HG02642 (cell line): ENCODE data around the gene AHRR.
"Not testable (repeated sequence)": the region's sequence is repeated elsewhere in the genome, so short reads cannot be mapped to it uniquely, and the experiment has no call there.

ENCODE experiments used
- ATAC-seq: cut with Tn5 transposase; IDR thresholded peaks from one replicate; pipeline ENCODE4 v1.9.1; 2021; ENCODE audit warnings: mild to moderate bottlenecking; ENCODE audit not compliant: unreplicated experiment, poor library complexity

The AHRR gene

DNA sequence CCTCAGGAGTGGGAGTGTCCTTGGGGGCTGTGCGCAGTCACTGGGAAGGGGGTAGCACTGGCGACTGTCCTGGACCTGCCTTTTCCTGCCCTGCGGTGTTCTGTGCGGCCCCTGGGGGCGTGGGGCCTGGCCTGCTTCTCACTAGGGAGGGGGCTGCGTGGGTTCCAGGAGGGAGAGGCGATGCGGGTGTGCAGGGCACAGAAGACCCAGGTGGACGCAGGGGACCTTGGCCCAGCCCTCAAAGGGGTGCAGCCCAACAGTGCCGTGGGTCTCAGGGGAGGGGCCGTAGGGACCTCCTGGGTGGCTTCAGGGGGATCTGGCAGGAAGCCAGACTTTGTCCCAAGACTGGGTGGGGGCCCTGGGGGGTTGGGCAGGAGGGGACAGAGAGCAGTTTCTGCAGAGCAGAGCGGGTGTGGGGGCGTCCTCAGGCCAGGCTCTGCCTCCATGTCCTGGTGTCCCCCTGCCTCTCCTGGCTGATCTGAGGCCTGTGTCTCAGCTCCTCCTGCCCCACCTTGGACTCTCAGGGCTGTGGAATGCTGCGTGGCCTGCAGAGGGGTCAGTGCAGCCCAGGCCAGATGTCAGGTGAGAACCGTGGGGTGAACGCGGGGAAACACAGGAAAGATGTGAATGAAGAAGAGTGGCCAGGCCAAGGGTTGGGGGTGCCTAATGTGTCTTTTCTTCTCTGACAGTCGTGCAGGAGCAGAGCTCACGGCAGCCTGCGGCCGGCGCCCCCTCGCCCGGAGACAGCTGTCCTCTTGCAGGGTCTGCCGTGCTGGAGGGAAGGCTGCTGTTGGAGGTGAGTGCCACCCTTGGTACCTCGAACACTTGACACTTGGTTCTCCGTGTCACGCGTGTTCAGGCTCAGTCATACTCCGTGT is 54.6 kb downstream of the AHRR start:
- ATAC-seq = no peak

DNA sequence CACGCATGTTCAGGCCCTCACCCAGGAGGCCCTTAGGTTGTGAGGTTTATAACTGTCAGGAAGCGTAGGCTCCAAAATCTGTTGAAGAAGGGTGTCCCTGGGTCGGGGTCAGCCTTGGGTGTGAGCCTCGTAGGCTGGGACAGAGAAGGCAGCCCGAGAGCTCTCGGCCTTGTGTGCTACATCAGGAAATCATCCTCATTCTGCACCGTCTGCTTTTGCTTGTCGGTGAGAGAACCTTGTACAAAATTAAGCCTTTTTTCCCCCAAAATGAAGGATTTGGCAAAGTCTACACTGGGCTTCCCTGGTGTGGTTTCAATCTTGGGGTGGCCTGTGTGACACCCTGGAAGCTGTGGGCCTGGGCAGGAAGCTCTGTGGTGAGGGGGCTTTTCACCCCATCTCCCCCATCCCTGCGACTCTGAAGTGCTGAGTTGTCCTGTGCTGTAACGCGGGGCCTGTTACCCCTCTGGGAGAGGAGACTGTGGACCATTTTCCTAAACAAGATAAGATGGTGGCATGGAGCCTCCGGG is 55.3 kb downstream of the AHRR start:
- ATAC-seq = no peak

DNA sequence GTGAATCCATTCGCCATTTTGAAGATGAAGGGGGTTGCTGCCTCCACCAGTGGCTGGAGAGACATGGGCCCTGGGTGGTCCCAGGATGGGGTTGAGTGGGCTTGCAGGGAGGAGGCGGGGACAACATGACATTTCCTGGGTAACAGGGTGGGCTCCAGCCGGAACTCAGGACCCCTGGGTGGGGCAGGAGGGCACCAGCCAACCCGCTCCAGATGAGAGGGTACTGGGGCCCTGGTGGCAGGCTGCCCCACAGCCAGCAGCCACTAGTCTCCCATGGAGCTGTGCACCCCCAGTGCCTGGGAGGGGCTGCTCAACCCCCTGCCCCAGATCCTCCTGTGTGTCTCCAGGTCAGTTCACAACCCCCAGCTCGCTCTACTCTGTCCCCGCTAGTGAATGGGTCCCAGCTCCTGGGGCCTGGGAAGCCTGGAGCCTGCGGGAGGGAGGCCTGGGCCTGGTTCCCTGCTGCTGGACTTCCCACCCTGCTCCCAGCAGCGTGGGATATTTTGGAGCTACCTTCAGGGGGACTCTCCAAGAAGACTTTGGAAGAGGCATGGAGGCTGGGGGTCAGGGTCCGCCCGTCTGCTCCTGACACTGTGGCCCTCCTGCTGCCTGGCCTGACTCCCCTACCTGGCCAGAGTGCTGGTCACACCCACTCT is 55.9 kb downstream of the AHRR start:
- no peak for ATAC-seq

DNA sequence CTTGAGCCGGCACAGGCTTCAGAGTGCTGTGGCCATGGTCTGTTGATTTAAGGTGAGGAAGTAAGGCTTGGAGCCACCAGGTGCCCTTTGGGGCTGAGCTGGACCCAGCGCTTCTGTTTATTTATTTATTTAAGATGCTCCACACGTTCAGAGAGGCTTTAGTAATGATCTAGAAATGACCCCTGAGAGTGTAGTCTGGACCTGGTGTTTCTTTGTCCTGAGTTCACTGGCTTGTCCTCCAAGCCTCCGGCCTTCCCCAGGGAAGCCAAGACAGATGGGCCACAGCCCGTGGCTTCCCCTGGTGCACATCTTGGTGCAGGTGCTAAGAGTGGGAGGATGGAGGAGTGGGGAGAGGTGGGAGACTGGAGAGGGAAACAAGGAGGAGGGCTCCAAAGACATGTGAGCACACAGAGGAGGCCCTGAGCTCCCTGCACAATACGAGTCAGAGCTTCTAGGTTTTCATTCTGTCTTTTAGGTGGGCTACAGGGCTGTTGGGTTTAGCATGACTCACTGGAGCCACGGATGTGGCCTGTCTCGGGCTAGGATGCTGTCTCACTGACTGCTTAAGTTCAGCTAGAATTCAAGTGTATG is 56.9 kb downstream of the AHRR start:
- ATAC-seq = no peak

DNA sequence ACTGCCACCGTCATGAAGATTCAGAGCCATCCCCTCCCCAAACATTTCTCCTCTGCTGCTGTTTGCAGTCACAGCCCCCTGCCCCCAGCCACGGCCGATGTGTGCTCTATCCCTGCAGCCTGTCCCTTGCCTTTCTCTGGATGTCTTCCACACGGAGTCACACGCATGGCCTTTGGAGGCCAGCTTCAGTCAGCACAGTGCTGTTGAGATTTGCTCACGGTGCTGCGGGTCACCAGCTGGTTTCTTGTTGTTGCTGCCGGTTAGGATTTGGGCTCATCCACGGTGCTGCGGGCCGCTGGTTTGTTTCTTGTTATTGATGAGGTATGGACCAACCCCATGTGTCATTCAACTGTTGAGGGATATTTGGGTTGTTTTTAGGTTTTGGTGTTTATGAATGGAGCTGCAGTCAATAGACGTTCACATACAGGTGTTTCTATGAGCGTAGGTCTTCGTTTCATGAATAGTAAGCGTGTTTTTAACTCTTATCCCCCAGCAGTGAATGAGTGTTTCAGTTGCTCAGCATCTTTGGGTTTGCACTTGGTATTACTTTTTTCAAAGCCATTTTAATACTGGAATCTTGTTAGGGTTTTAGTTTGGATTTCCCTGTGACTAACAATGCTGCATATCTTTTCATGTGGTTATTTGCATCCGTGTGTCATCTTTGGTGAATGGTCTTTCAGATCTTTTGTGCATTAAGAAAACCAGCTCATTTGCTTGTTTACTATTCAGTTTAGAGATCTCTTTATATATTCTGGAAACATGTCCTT is 57.6 kb downstream of the AHRR start:
- ATAC-seq = no peak

DNA sequence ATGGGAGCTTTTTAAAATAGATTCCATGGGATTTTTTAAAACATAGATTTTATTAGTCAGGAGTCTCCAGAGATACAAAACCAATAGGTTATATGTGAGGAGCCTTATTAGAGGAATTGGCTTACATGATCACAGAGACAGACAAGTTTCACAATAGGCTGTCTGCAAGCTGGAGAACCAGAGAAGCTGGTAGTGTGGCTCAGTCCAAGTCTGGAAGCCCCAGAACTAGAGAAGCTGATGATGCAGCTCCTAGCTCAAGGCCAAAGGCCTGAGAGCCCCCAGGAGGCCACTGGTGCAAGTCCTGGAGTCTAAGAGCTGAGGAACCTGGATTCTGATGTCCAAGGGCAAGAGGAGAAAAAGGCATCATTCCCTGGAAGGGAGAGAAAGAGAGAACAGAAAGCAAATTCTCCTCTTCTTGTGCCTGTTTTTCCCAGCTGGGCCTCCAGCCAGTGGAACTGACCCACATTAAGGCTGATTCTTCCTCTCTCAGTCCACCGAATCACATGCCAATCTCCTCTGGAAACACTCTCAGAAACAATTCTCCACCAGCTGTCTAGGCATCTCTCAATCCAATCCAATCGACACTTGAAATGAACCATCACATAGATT is 59.3 kb downstream of the AHRR start:
- no peak for ATAC-seq

DNA sequence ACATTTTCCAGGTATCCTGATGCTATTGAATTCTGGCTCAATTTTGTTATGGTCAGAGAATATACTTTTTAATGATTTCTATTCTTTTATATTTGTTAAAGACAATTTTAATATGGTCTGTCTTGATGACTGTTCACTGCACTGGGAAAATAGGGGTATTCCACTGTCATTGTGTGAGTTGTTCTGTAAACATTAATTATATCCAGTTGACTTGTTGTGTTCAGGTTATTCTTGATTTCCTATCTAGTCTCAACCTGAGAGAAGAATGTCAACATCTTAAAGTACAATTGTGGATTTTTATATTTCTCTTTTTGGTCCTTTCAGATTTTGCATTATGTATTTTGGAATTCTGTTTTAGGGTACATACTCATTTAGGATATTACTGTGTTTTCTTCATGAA is 61.6 kb downstream of the AHRR start:
- no peak for ATAC-seq

DNA sequence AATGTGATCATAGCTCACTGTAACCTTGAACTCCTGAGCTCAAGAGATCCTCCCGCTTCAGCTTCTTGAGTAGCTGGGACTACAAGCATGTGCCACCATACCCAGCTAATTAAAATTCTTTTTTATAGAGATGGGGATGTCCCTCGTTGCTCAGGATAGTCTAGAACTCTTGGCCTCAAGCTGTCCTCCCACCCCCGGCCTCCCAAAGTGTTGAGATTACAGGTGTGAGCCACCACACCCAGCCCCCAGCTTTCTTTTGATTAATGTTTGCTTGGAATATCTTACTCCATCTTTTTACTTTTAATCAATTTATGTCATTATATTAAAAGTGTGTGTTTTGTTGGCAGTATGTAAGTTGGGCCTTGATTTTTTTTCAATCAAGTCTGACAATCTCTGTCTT is 62.1 kb downstream of the AHRR start:
- ATAC-seq = no peak

DNA sequence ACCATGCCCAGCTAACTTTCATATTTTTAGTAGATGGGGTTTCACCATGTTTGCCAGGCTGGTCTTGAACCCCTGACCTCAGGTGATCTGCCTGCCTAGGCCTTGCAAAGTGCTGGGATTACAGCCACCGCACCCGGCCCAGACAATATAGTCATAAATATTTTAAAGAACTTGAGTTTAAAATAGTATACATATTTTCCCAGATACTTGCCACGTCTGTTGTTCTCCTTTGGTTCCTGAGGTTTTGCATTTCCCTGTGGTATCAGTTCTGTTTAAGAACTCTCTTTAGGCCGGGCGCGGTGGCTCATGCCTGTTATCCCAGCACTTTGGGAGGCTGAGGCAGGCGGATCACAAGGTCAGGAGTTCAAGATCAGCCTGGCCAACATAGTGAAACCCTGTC is 63.1 kb downstream of the AHRR start:
- ATAC-seq = not testable (repeated sequence)

DNA sequence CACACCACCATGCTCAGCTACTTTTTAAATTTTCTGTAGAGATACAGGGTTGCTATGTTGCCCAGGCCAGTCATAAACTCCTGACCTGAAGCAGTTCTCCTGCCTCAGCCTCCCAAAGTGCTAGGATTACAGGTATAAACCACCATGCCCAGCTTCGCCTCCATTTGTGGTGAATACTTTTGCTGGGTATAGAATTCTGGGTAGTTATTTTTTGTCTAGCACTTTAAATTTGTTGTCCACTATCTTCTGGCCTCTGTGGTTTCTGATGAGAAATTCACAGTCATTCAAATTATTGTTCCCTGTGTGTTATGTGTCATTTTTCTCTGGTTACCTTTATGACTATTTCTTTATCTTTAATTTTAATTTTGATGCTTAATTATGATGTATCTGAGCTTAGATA is 63.8 kb downstream of the AHRR start:
- ATAC-seq = no peak

DNA sequence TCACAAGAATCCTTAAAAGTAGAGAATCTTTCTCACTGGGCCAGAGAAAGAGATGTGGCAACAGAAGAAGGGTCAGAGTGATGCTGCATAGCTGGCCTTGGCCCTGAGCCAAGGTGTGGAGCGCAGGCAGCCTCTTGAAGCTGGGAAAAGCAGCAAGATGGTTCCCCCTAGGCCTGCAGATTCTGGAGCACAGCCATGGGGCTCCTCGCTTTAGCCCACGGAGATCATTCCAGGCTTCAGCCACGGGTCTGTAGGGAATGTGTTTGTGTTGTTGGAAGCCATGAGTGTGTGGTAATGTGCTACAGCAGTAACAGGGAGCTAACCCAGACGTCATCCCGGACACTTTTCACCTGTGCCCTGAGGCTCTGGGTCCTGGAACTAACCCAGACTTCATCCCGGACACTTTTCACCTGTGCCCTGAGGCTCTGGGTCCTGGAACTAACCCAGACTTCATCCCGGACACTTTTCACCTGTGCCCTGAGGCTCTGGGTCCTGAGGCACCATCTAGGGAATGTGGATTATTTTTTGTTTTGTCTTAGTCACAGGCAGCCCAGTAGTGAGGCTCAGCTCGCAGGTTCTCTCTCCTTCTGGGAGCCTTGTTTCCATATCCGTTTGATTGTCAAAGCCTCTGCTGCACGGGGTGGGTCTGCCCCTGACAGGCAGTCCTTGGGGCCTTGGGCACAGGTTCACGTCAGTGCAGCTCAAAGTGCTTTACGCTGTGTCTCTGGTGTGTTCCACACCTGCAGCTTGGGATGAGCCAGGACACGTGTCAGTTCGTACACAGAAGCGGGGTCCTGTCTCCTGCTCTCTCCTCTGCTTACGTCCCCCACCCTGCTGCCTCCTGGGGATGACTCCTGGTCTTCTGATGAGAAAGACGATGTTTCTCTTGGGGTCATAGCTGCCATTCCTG is 65.2 kb downstream of the AHRR start:
- no peak for ATAC-seq

DNA sequence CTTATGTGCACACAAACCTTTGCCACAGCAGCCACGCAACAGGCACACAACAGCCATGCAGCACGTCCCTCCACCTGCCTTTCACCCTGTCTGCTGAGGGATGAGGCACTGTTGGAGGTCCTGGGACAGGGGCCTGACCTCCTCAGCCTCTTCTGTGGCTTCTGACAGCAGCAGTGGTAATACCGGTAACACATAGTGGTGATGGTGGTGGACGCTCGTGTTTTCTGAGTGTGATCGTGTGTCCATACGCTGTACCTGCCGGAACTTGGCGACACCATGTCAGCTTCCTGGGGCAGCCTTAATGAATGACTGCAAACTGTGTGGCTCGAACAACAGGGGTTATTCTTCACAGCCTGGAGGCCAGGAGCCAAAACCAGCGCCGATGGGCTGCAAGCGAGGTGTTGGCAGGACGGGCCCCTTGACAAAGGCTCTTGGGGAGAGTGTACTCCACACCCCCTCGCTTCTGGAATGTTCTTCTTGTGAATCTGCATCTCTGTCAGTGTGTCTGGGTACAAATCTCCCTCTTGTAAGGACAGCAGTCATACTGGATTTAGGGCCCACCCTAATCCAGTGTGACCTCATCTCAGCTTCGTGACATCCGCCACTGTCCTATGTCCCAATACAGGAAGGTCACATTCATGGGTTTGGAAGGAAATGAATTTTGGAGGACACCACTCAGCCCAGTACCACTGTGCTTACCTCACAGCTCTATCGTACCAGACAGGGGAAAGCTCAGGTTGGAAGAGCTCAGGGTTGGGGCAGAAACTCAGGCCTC is 66.2 kb downstream of the AHRR start:
- no peak for ATAC-seq

DNA sequence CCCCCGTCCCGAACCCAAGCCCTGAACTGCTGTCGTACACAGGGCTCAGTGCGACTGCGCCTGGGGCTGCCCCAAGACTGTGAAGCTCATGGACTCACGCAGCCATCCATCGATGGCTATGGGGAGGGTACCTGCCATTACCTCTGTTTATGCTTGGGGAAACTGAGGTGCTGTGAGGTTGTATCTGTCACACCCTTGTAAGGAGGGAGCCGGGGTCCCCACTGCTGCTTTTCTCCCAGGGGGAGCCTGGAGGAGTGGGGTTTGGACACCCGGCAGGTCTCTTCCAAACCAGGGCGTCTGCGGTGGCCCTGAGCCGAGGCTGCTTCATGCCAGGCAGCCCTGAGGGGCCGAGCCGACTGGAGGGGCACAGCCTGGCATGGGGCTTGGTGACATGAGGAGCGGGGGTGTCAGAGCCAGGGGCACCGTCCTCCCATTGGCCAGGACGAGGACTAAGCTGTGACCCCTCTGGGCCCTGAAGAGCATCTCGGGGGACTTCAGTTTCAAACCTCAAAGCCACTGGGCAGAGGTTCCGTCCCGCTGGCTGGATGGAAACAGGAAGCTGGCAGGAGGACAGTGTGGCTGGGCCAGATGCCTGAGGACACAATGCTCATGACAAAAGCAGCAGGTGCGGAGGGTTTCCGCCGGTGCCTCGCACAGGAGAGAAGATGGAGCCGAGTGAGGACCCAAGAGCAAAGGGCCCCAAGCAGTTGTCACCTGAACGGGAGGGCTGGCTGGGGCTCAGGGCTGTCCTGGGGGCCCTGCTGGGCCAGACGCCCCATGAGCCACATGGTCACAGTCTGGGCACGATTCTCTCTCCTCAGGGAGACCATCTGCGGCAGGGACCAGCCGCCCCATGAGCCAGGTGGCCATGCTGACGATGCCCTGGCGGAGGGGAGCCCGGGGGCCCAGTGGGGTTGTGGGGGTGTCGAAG is 67.0 kb downstream of the AHRR start:
- no peak for ATAC-seq

DNA sequence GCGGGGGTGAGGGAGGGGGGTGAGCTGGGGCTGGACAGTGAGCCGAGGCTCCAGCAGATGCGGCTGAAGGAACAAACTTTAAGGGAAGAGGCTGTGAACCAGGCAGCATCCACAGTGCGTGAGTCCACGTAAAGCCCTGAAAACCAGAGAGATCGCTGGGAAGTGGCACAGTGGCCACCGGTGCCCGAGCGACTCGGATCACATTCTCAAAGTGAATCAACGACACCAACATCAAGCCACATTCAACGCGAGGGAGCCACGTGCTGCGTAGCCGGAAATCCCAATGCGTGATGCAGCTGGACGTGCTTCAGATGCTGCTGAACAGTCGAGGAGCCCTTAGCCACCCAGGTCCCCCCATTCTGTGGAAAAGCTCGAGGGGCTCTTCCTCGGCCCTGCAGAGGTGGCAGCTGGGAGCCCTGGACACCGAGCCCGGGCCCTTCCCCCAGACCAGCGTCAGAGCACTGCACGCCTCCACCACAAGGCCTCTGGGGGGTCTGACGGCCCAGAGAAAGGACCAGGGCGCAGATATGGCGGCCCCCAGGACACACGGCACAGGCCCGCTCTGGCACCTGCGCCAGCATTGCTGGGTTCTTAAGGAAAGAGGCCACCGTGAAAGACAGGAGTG is 67.8 kb downstream of the AHRR start:
- no peak for ATAC-seq

DNA sequence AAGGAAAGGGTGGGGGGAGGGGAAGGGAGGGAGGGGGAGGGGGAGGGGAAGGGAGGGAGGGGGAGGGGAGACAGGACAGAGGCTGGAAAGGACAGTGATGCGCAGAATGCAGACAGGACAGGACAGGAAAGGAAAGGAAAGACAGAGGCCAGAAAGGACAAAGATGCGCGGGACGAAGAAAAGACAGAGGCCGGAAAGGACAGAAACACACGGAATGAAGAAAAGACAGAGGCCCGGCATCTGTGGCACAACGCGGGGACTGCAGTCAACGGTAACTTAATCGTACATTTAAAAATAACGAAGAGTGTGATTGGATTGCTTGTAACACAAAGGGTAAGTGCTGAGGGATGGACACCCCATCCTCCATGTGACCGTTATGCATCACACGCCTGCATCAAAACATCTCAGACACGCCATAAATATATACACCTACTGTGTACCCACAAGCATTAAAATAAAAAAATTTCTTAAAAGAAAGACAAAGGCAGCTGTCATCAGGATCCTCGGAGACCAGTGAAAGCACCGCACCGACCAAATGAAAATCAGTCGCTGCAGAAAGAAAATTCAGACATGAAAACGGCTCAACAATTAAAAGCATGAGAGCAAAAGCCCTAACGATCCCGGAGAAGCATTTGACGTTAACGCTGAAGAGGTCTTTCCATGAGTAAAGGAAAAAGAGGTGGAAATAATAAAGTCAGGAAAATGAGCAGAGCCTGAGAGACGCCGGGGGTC is 68.5 kb downstream of the AHRR start:
- no peak for ATAC-seq
